DMS53 (cell line): ENCODE measurements around the gene VSIR.

Source experiments
- DNase-seq: peaks from one replicate; lab custom pipeline; 2025; lab: John Stamatoyannopoulos, UW

The VSIR gene

GRCh38 chr10:71747039-71747531, 26.2 kb downstream of the VSIR start:
- DNase-seq = no peak

GRCh38 chr10:71746344-71747037, 26.8 kb downstream of the VSIR start:
- DNase-seq = no peak

GRCh38 chr10:71745664-71746250, 27.6 kb downstream of the VSIR start:
- no peak for DNase-seq

GRCh38 chr10:71744897-71745663, 28.2 kb downstream of the VSIR start:
- DNase-seq = no peak

- DNase-seq = no peak
Observed at GRCh38 chr10:71743866-71744265, 29.5 kb downstream of the VSIR start.

GRCh38 chr10:71743089-71743838, 30.1 kb downstream of the VSIR start:
- DNase-seq = no peak

- DNase-seq = no peak
Observed at GRCh38 chr10:71742301-71743088, 30.8 kb downstream of the VSIR start.

GRCh38 chr10:71741671-71742070, 31.6 kb downstream of the VSIR start:
- DNase-seq = no peak

GRCh38 chr10:71741029-71741428, 32.3 kb downstream of the VSIR start:
- no peak for DNase-seq

- no peak for DNase-seq
Observed at GRCh38 chr10:71740069-71740653, 33.2 kb downstream of the VSIR start.

GRCh38 chr10:71739358-71739900, 33.9 kb downstream of the VSIR start:
- DNase-seq = no peak

- no peak for DNase-seq
Observed at GRCh38 chr10:71737834-71738197, 35.5 kb downstream of the VSIR start.

- peak; percentile 16 for DNase-seq
Observed at GRCh38 chr10:71737001-71737833, 36.1 kb downstream of the VSIR start.

- no peak for DNase-seq
Observed at GRCh38 chr10:71736570-71736952, 36.8 kb downstream of the VSIR start.

GRCh38 chr10:71735709-71736569, 37.4 kb downstream of the VSIR start:
- DNase-seq = no peak

GRCh38 chr10:71734797-71735196, 38.5 kb downstream of the VSIR start:
- DNase-seq = no peak

- DNase-seq = no peak
Observed at GRCh38 chr10:71731791-71732190, 41.5 kb downstream of the VSIR start.

- DNase-seq = no peak
Observed at GRCh38 chr10:71729161-71729636, 44.1 kb downstream of the VSIR start.
